ENCODE measurements around the gene DOHH.
"Not testable (repeated sequence)": the region's sequence is repeated elsewhere in the genome, so short reads cannot be mapped to it uniquely, and the experiment has no call there.

DOHH gene

GRCh38 chr19:3530389-3530788 lies 29.9 kb upstream of the DOHH start:
- no peak for DNase-seq (ENCODE audit: low read depth)
- no peak for TF ChIP-seq CTCF (conservative IDR thresholded peaks at IDR 0.05; ENCODE audit: control insufficient read depth, insufficient read depth, low read depth, low read length)
- H3K4me3 ChIP-seq (ENCODE audit: control insufficient read depth, low read depth, low read length): no peak overlapping the region

GRCh38 chr19:3529299-3529698 lies 28.8 kb upstream of the DOHH start:
- DNase-seq (ENCODE audit: low read depth); H3K4me3 ChIP-seq (ENCODE audit: control insufficient read depth, low read depth, low read length): not testable (repeated sequence)

GRCh38 chr19:3528539-3529211 lies 28.2 kb upstream of the DOHH start:
- no peak overlapping the region for H3K4me3 ChIP-seq (ENCODE audit: control insufficient read depth, low read depth, low read length)
- DNase-seq (ENCODE audit: low read depth): no peak

GRCh38 chr19:3528080-3528479 lies 27.6 kb upstream of the DOHH start:
- TF ChIP-seq CTCF (conservative IDR thresholded peaks at IDR 0.05; ENCODE audit: control insufficient read depth, insufficient read depth, low read depth, low read length): no peak
- H3K4me3 ChIP-seq (ENCODE audit: control insufficient read depth, low read depth, low read length): no peak overlapping the region
- no peak for DNase-seq (ENCODE audit: low read depth)

More at GRCh38 chr19:3528539-3529211, 28.2 kb upstream of the DOHH start:
- no peak for TF ChIP-seq CTCF (conservative IDR thresholded peaks at IDR 0.05; ENCODE audit: control insufficient read depth, insufficient read depth, low read depth, low read length)

- no peak for DNase-seq (ENCODE audit: low read depth)
Observed at GRCh38 chr19:3527238-3527910, 26.9 kb upstream of the DOHH start.

GRCh38 chr19:3526507-3527237 lies 26.2 kb upstream of the DOHH start:
- no peak overlapping the region for H3K4me3 ChIP-seq (ENCODE audit: control insufficient read depth, low read depth, low read length)
- no peak for TF ChIP-seq CTCF (conservative IDR thresholded peaks at IDR 0.05; ENCODE audit: control insufficient read depth, insufficient read depth, low read depth, low read length)
- DNase-seq (ENCODE audit: low read depth): no peak

More at GRCh38 chr19:3527238-3527910, 26.9 kb upstream of the DOHH start:
- TF ChIP-seq CTCF (conservative IDR thresholded peaks at IDR 0.05; ENCODE audit: control insufficient read depth, insufficient read depth, low read depth, low read length): no peak
- no peak overlapping the region for H3K4me3 ChIP-seq (ENCODE audit: control insufficient read depth, low read depth, low read length)

GRCh38 chr19:3524904-3525451 lies 24.5 kb upstream of the DOHH start:
- DNase-seq (ENCODE audit: low read depth): no peak
- H3K4me3 ChIP-seq (ENCODE audit: control insufficient read depth, low read depth, low read length): no peak overlapping the region
- TF ChIP-seq CTCF (conservative IDR thresholded peaks at IDR 0.05; ENCODE audit: control insufficient read depth, insufficient read depth, low read depth, low read length): no peak
